Upper lobe of left lung (tissue), 6 donors: Measurements from ENCODE around the gene OSR1. TPM values are rescaled to one million over a fixed set of nuclear protein-coding genes. Genes with fewer than 3 reads are reported as not detected.

Experiments used
- ATAC-seq, 2 donors: fragments of 200-7000 bp; cut with Tn5 transposase; one replicate each; pipeline ENCODE4 v1.9.1; 2022; ENCODE audit warnings: mild to moderate bottlenecking in 2 of 2, moderate library complexity in 2 of 2; ENCODE audit not compliant: low FRiP score in 2 of 2
- DNase-seq, 2 donors: peaks; one replicate each; pipeline ENCODE4 v3.0.0-alpha.2; 2019 to 2020
- H3K27ac ChIP-seq, 4 donors: fragments of 200-600 bp; sonication (generic); one replicate each; pipeline ENCODE4 v1.5.1; 2016 to 2019
- H3K27me3 ChIP-seq, 4 donors: fragments of 200-600 bp; sonication (generic); one replicate each; pipeline ENCODE4 v1.5.1; 2017 to 2019
- H3K36me3 ChIP-seq, 4 donors: fragments of 200-600 bp; sonication (generic); one replicate each; pipeline ENCODE4 v1.5.1; 2016 to 2019
- H3K4me1 ChIP-seq, 4 donors: fragments of 200-600 bp; sonication (generic); one replicate each; pipeline ENCODE4 v1.5.1; 2018 to 2019
- H3K4me3 ChIP-seq, 4 donors: fragments of 200-600 bp; sonication (generic); one replicate each; pipeline ENCODE4 v1.5.1; 2017 to 2019; ENCODE audit warnings: mild to moderate bottlenecking in 2 of 4, moderate library complexity in 1 of 4
- H3K9me3 ChIP-seq, 4 donors: fragments of 200-600 bp; sonication (generic); one replicate each; pipeline ENCODE4 v1.5.1; 2018 to 2019
- CTCF ChIP-seq, 6 experiments: fragments of 450-650 bp in 4 of 6; fragments of 200-600 bp in 2 of 6; sonication (generic) in 2 of 6; IDR thresholded peaks; one replicate each; pipeline ENCODE4 v1.5.1; 2016 to 2019; ENCODE audit warnings: antibody characterized with exemption in 6 of 6
- EP300 ChIP-seq, 4 donors: sonication (generic); formaldehyde crosslinking; IDR thresholded peaks; one replicate each; pipeline ENCODE4 v1.5.1; 2017; ENCODE audit warnings: antibody characterized with exemption in 4 of 4, control low read depth in 2 of 4
- POLR2A ChIP-seq, 4 donors: fragments of 450-650 bp; IDR thresholded peaks; one replicate each; pipeline ENCODE4 v1.5.1; 2016 to 2017; ENCODE audit warnings: antibody characterized with exemption in 4 of 4, mild to moderate bottlenecking in 2 of 4
- POLR2AphosphoS5 ChIP-seq, 2 donors: sonication (generic); formaldehyde crosslinking; IDR thresholded peaks; one replicate each; pipeline ENCODE4 v1.5.1; 2017; ENCODE audit warnings: antibody characterized with exemption in 2 of 2
- WGBS, 2 donors: methylation state at CpG; one replicate each; pipeline ENCODE4 v1.1.5; 2017 to 2018; 5-methylcytosine and 5-hydroxymethylcytosine counted together
- total RNA-seq, 6 donors: library from RNA; depleted of rRNA in 4 of 6; stranded (reverse); fragments of >200 nt in 4 of 6; gene quantifications; one replicate each; pipeline versions ENCODE4 v1.1.0 to v1.2.1, GENCODE V29; 2016 to 2021
- donor health status: DM: no; HTN: no; CAD: no; lungs with moderate emphysema.
- donor health status: DM: no; HTN: yes; CAD: no; lungs with severe emphysema.

Gene OSR1
- total RNA-seq, 6 donors from 2014 or later, result 3.2 to 19.4 (median 7.5) TPM

- H3K27ac ChIP-seq, result no peak overlapping the region
- ATAC-seq (no peak), DNase-seq (peak in 1 of 2 donors; percentile 5)
- no peak overlapping the region for H3K4me3 ChIP-seq
- 54 to 71% methylated on average over 5 of the region's 5 CpGs for WGBS, 2 donors
- H3K9me3 ChIP-seq, result no peaks in the 10 kb centered on the region
- peaks cover 5 to 10% (median 5%) of the 10 kb centered on the region in 4 donors for H3K4me1 ChIP-seq
- no peaks in the 10 kb centered on the region for H3K27me3 ChIP-seq
- no peak for TF ChIP-seq POLR2A (IDR thresholded peaks at IDR 0.05)
- no peak for TF ChIP-seq CTCF (IDR thresholded peaks at IDR 0.05)
- TF ChIP-seq POLR2AphosphoS5 (IDR thresholded peaks at IDR 0.05), result no peak
- no peaks in the 10 kb centered on the region for H3K36me3 ChIP-seq
Observed at GRCh38 chr2:19367326-19367725, 8.9 kb upstream of the OSR1 start.

- Histone ChIP-seq H3K27me3 (peaks cover 0 to 8% (median under 1%) of the 10 kb centered on the region in 4 donors), H3K27ac (no peak overlapping the region), H3K4me3 (no peak overlapping the region), H3K4me1 (peaks cover 14 to 23% (median 15%) of the 10 kb centered on the region in 4 donors), H3K9me3 (no peaks in the 10 kb centered on the region), H3K36me3 (no peaks in the 10 kb centered on the region)
- no peak for TF ChIP-seq EP300 (IDR thresholded peaks at IDR 0.05)
- TF ChIP-seq POLR2A (IDR thresholded peaks at IDR 0.05), result no peak
- TF ChIP-seq POLR2AphosphoS5 (IDR thresholded peaks at IDR 0.05), result no peak
- no peak for TF ChIP-seq CTCF (IDR thresholded peaks at IDR 0.05)
- ATAC-seq (no peak), DNase-seq (no peak)
- 70 to 83% methylated on average over 1 to 3 of the region's 3 CpGs for WGBS, 2 donors
Observed at GRCh38 chr2:19365126-19365525, 6.7 kb upstream of the OSR1 start.

GRCh38 chr2:19364014-19364413 lies 5.6 kb upstream of the OSR1 start:
- ATAC-seq, result no peak
- Histone ChIP-seq H3K27ac (no peak overlapping the region), H3K4me1 (peaks cover 14 to 25% (median 17%) of the 10 kb centered on the region in 4 donors), H3K27me3 (peaks cover 0 to 13% (median 4%) of the 10 kb centered on the region in 4 donors), H3K36me3 (no peaks in the 10 kb centered on the region), H3K9me3 (no peaks in the 10 kb centered on the region), H3K4me3 (no peak overlapping the region)
- DNase-seq, result no peak
- 62 to 63% methylated on average over 3 of the region's 3 CpGs for WGBS, 2 donors
- TF ChIP-seq POLR2A (IDR thresholded peaks at IDR 0.05), result no peak
- no peak for TF ChIP-seq EP300 (IDR thresholded peaks at IDR 0.05)
- TF ChIP-seq CTCF (IDR thresholded peaks at IDR 0.05), result no peak
- no peak for TF ChIP-seq POLR2AphosphoS5 (IDR thresholded peaks at IDR 0.05)

- WGBS, 2 donors, result 5 to 6% methylated on average over 20 of the region's 20 CpGs
Observed at GRCh38 chr2:19363474-19363778, 5.0 kb upstream of the OSR1 start.

More at GRCh38 chr2:19363474-19363778, 5.0 kb upstream of the OSR1 start:
- H3K4me3 ChIP-seq, result peak overlapping the region in 3 of 4 donors; percentile 53 to 66 (median 63)
- no peaks in the 10 kb centered on the region for H3K9me3 ChIP-seq
- DNase-seq (peak in 1 of 2 donors; percentile 71), ATAC-seq (no peak)
- no peak overlapping the region for H3K27ac ChIP-seq
- TF ChIP-seq EP300 (IDR thresholded peaks at IDR 0.05) (no peak), CTCF (IDR thresholded peaks at IDR 0.05) (no peak), POLR2AphosphoS5 (IDR thresholded peaks at IDR 0.05) (no peak), POLR2A (IDR thresholded peaks at IDR 0.05) (no peak)
- peaks cover 14 to 31% (median 23%) of the 10 kb centered on the region in 4 donors for H3K4me1 ChIP-seq
- H3K36me3 ChIP-seq, result no peaks in the 10 kb centered on the region
- peaks cover 0 to 17% (median 6%) of the 10 kb centered on the region in 4 donors for H3K27me3 ChIP-seq
